SU-DHL-6 (cell line): ENCODE measurements around the gene P2RY12.

Experiments
- H2AFZ ChIP-seq: fragments of 200-600 bp; sonication (generic); 2 replicates; pipeline ENCODE4 v1.6.1; 2014; ENCODE audit warnings: low read depth, mild to moderate bottlenecking, moderate library complexity, mixed read lengths, antibody characterized with exemption, low read length; ENCODE audit not compliant: severe bottlenecking
- H3F3A ChIP-seq: fragments of 200-600 bp; shearing (Covaris generic); 2 replicates; pipeline ENCODE4 v1.6.0; 2016; ENCODE audit warnings: antibody characterized with exemption, mild to moderate bottlenecking; ENCODE audit not compliant: insufficient read depth
- H3K27ac ChIP-seq: fragments of 200-600 bp; sonication (generic); 2 replicates; pipeline ENCODE4 v1.5.1; 2016; ENCODE audit warnings: low read depth, mild to moderate bottlenecking, low read length, moderate library complexity, mixed read lengths
- H3K27me3 ChIP-seq: fragments of 200-600 bp; sonication (generic), shearing (Covaris generic); 2 replicates; pipeline ENCODE4 v1.6.0; 2014; ENCODE audit warnings: mild to moderate bottlenecking, low read length
- H3K36me3 ChIP-seq: fragments of 200-600 bp; sonication (generic); 2 replicates; pipeline ENCODE4 v1.6.1; 2014; ENCODE audit warnings: mild to moderate bottlenecking, low read length, mixed read lengths
- H3K4me2 ChIP-seq: fragments of 300-600, 200-600 bp; shearing (Covaris generic), sonication (generic); 2 replicates; pipeline ENCODE4 v1.6.0; 2014; ENCODE audit warnings: low read length, low read depth, mild to moderate bottlenecking; ENCODE audit not compliant: poor library complexity, severe bottlenecking
- H3K4me3 ChIP-seq: fragments of 200-600 bp; sonication (generic); 2 replicates; pipeline ENCODE4 v1.5.1; 2014; ENCODE audit warnings: antibody characterized with exemption, low read length, mild to moderate bottlenecking, mixed read lengths; ENCODE audit not compliant: insufficient read depth, poor library complexity, severe bottlenecking
- H3K79me2 ChIP-seq: fragments of 200-600 bp; sonication (generic); 2 replicates; pipeline ENCODE4 v1.6.1; 2014; ENCODE audit warnings: mild to moderate bottlenecking, low read length, moderate library complexity; ENCODE audit not compliant: insufficient read depth
- H3K9ac ChIP-seq: fragments of 200-600 bp; sonication (generic); 2 replicates; pipeline ENCODE4 v1.7.0; 2014; ENCODE audit warnings: mild to moderate bottlenecking, low read length
- H3K9me2 ChIP-seq: fragments of 200-600 bp; sonication (generic); replicated peaks from 2 replicates; pipeline ENCODE4 v1.6.1; 2014; ENCODE audit warnings: low read length; ENCODE audit not compliant: insufficient read depth
- H3K9me3 ChIP-seq: fragments of 200-600 bp; sonication (generic); 2 replicates; pipeline ENCODE4 v1.6.1; 2014; ENCODE audit warnings: low read length, mixed read lengths; ENCODE audit not compliant: insufficient read depth
- H4K20me1 ChIP-seq: fragments of 200-600 bp; sonication (generic); 2 replicates; pipeline ENCODE4 v1.6.1; 2014; ENCODE audit warnings: low read depth, mild to moderate bottlenecking, antibody characterized with exemption, low read length, moderate library complexity, mixed read lengths
- EZH2phosphoT487 ChIP-seq: fragments of 200-600 bp; sonication (generic), shearing (Covaris generic); conservative IDR thresholded peaks from 2 replicates; pipeline ENCODE4 v1.6.1; 2018; ENCODE audit warnings: mild to moderate bottlenecking, antibody characterized with exemption, low read length, moderate library complexity, mixed read lengths
- TF ChIP-seq, protein P1 (sequence below): fragments of 200-600 bp; sonication (generic); IDR thresholded peaks from one replicate; pipeline ENCODE4 v1.5.1; 2017; ENCODE audit warnings: antibody characterized with exemption, mild to moderate bottlenecking, low read length, moderate library complexity; ENCODE audit not compliant: insufficient read depth, poor library complexity, severe bottlenecking

The P2RY12 gene

DNA sequence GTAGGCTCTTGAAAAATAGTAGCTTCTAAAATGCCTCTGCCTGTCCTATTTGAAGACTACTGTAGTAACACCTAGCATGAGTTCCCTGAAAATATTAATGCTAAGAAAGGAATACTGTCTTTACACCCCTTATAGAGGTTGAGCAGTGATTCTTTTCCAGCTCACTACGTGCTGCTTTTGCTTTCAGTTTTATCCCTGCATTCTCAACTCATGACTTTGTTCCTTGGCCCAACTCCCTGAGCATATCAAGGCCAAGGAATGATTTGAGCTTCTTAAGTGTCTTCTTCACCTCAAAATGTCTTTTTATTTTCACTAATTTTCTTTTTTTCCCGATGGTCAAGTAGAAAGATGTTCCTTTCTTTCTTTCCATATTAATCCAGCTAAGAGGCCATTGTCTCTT lies 38.7 kb downstream of the P2RY12 start:
- no peak overlapping the region for H2AFZ ChIP-seq
- no peaks in the 10 kb centered on the region for H3K27me3 ChIP-seq
- H3K9ac ChIP-seq: no peak overlapping the region
- no peak overlapping the region for H3K4me2 ChIP-seq
- no peaks in the 10 kb centered on the region for H3K9me3 ChIP-seq
- no peaks in the 10 kb centered on the region for H3K9me2 ChIP-seq
- no peaks in the 10 kb centered on the region for H3K36me3 ChIP-seq
- H3F3A ChIP-seq: no peaks in the 10 kb centered on the region
- TF ChIP-seq EZH2phosphoT487: no peak
- TF ChIP-seq, protein P1, sequence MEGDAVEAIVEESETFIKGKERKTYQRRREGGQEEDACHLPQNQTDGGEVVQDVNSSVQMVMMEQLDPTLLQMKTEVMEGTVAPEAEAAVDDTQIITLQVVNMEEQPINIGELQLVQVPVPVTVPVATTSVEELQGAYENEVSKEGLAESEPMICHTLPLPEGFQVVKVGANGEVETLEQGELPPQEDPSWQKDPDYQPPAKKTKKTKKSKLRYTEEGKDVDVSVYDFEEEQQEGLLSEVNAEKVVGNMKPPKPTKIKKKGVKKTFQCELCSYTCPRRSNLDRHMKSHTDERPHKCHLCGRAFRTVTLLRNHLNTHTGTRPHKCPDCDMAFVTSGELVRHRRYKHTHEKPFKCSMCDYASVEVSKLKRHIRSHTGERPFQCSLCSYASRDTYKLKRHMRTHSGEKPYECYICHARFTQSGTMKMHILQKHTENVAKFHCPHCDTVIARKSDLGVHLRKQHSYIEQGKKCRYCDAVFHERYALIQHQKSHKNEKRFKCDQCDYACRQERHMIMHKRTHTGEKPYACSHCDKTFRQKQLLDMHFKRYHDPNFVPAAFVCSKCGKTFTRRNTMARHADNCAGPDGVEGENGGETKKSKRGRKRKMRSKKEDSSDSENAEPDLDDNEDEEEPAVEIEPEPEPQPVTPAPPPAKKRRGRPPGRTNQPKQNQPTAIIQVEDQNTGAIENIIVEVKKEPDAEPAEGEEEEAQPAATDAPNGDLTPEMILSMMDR: no peak
- H3K27ac ChIP-seq: no peak overlapping the region
- no peak overlapping the region for H3K4me3 ChIP-seq
- H3K79me2 ChIP-seq: no peaks in the 10 kb centered on the region
- no peaks in the 10 kb centered on the region for H4K20me1 ChIP-seq

DNA sequence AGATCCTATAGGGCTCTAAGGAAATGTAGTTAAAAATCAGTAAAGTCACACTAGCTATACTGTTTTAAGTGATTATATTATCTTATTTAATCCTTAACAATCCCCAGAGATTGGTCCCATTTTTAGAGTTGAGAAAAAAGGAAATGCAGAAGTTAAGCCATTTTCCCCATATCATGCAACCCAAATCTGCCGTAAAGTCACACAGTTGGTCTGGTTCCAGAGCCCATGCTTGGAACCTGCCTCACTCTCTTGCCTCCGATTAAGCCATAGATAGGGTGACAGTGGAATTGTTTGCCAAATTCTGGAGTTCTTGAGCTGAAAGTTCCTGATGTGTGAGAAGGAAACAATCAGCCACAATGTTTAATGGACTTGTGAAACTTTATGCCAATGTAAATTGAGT lies 52.9 kb downstream of the P2RY12 start:
- H3K4me3 ChIP-seq: no peak overlapping the region
- H4K20me1 ChIP-seq: no peaks in the 10 kb centered on the region
- no peak for TF ChIP-seq EZH2phosphoT487
- TF ChIP-seq, protein P1: no peak
- H3F3A ChIP-seq: no peaks in the 10 kb centered on the region
- H3K9me2 ChIP-seq: no peaks in the 10 kb centered on the region
- no peak overlapping the region for H3K9ac ChIP-seq
- H3K79me2 ChIP-seq: no peaks in the 10 kb centered on the region
- no peaks in the 10 kb centered on the region for H3K36me3 ChIP-seq
- no peaks in the 10 kb centered on the region for H3K27me3 ChIP-seq
- H3K9me3 ChIP-seq: no peaks in the 10 kb centered on the region
- H2AFZ ChIP-seq: no peak overlapping the region
- no peak overlapping the region for H3K4me2 ChIP-seq
- H3K27ac ChIP-seq: no peak overlapping the region

DNA sequence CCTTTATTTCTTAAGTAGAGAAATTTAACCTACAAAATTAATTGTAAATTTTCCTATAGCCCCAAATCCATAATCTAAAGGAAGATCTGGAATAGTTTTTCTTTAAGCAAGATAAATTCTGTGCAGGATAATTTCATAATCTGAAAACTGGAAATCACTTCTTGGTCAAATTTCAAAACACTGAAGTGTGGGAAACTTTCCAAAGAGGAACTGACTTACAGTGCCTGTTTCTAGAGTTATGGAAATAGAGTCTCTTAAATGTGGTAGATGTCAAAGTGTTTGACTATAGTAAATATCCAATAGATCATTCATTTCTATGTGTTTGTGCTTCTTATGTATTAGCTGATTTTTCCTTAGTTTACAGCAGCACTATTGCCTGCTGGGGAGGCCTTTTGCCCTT lies 53.7 kb downstream of the P2RY12 start:
- H3K9me3 ChIP-seq: no peaks in the 10 kb centered on the region
- H3K79me2 ChIP-seq: no peaks in the 10 kb centered on the region
- no peak overlapping the region for H3K4me2 ChIP-seq
- H2AFZ ChIP-seq: no peak overlapping the region
- no peaks in the 10 kb centered on the region for H3F3A ChIP-seq
- no peaks in the 10 kb centered on the region for H3K36me3 ChIP-seq
- TF ChIP-seq EZH2phosphoT487: no peak
- no peak overlapping the region for H3K9ac ChIP-seq
- no peak overlapping the region for H3K4me3 ChIP-seq
- H3K27me3 ChIP-seq: no peaks in the 10 kb centered on the region
- no peak overlapping the region for H3K27ac ChIP-seq
- H4K20me1 ChIP-seq: no peaks in the 10 kb centered on the region
- H3K9me2 ChIP-seq: no peaks in the 10 kb centered on the region

DNA sequence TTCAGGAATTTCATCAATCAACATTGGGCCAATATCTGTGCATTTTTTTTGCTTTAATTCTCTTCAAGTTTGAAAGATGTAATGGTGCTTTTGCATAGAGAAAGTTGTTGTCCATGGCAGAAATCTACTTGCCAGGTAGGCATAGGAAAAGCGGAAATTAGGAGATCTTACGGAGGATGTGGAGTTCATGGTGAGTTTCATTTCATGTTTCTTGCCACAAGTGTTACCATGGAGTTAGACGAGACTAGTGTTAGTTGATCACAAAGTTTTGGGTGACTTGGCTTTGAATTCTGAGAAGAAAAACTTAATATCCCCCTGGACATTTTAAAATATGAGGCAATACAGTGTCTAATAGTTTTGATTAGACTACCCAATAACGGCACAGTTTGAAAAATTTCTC lies 54.2 kb downstream of the P2RY12 start:
- H3K4me3 ChIP-seq: no peak overlapping the region
- no peaks in the 10 kb centered on the region for H3K36me3 ChIP-seq
- no peak overlapping the region for H2AFZ ChIP-seq
- no peaks in the 10 kb centered on the region for H3K27me3 ChIP-seq
- H4K20me1 ChIP-seq: no peaks in the 10 kb centered on the region
- no peaks in the 10 kb centered on the region for H3K9me2 ChIP-seq
- no peak overlapping the region for H3K9ac ChIP-seq
- TF ChIP-seq, protein P1: no peak
- no peak for TF ChIP-seq EZH2phosphoT487
- no peaks in the 10 kb centered on the region for H3K9me3 ChIP-seq
- H3K79me2 ChIP-seq: no peaks in the 10 kb centered on the region
- H3K4me2 ChIP-seq: no peak overlapping the region
- no peak overlapping the region for H3K27ac ChIP-seq
- H3F3A ChIP-seq: no peaks in the 10 kb centered on the region
